ENCODE data around the gene SGCA.

DNA sequence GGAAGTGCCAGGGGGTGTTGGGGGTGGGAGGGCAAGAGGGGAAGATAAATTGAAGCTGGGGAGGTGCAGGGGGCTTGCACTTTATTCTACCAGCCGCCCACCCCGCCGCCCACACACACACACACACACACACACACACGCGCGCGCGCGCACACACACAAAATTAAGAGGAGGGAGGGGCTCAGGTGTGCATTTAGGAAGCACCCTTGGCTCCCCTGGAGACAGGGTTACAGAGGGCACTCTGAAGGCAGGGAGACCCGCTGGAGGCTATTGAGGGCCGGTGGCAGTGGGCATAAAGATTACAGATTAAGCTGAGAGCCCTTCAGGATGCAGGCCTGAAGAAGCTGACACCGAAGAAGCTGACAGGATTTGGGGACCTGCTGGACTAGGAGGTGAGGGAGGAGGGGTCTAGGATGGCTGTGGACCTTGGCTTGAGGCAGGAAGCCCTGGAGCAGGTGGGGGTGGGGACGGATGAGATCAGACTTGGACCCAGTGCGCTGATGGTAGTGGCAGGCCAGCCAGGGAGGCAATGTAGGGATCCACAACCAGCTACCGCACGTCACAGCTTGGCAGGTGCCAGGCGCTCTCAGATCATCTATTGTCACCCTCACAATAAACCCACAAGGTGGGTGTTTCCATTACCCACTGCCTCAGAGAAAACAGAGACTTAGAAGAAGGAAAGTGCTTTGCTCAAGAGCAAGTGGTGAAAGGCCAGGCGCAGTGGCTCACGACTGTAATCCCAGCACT, 35.1 kb upstream of the SGCA start:
- TF ChIP-seq CTCF (conservative IDR thresholded peaks at IDR 0.05; ENCODE audit: low read length) (no peak), EZH2phosphoT487 (IDR thresholded peaks at IDR 0.05; ENCODE audit: borderline replicate concordance, low read depth, low read length) (no peak)
